ENCODE measurements around the gene FREM2.

GRCh38 chr13:38914070-38914469, 227.2 kb downstream of the FREM2 start:
- TF ChIP-seq, protein P1, sequence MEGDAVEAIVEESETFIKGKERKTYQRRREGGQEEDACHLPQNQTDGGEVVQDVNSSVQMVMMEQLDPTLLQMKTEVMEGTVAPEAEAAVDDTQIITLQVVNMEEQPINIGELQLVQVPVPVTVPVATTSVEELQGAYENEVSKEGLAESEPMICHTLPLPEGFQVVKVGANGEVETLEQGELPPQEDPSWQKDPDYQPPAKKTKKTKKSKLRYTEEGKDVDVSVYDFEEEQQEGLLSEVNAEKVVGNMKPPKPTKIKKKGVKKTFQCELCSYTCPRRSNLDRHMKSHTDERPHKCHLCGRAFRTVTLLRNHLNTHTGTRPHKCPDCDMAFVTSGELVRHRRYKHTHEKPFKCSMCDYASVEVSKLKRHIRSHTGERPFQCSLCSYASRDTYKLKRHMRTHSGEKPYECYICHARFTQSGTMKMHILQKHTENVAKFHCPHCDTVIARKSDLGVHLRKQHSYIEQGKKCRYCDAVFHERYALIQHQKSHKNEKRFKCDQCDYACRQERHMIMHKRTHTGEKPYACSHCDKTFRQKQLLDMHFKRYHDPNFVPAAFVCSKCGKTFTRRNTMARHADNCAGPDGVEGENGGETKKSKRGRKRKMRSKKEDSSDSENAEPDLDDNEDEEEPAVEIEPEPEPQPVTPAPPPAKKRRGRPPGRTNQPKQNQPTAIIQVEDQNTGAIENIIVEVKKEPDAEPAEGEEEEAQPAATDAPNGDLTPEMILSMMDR (IDR thresholded peaks at IDR 0.05): no peak
- TF ChIP-seq POLR2A (IDR thresholded peaks at IDR 0.05): no peak
